GM23338 (cell line): Measurements from ENCODE around the gene HK2. TPM values are rescaled to one million over a fixed set of nuclear protein-coding genes. Genes with fewer than 3 reads are reported as not detected.

Source experiments
- ATAC-seq: fragments of 200-7000 bp; cut with Tn5 transposase; 3 replicates; pipeline ENCODE4 v1.9.1; 2020
- DNase-seq: peaks from one replicate; pipeline ENCODE4 v3.0.0-alpha.2; 2015; ENCODE audit warnings: low spot score
- H2AFZ ChIP-seq: fragments of 200-600 bp; sonication (generic); 2 replicates; pipeline ENCODE4 v1.8.0; 2016; ENCODE audit warnings: antibody characterized with exemption, mild to moderate bottlenecking, moderate library complexity
- H3F3A ChIP-seq: fragments of 200-600 bp; sonication (generic); replicated peaks from 2 replicates; pipeline ENCODE4 v1.8.0; 2017; ENCODE audit warnings: antibody characterized with exemption, mixed run types, low read depth
- H3K27ac ChIP-seq: fragments of 200-600 bp; sonication (generic); 2 replicates; pipeline ENCODE4 v1.6.1; 2016; ENCODE audit warnings: low read depth
- H3K27me3 ChIP-seq: fragments of 200-600 bp; sonication (generic); 2 replicates; pipeline ENCODE4 v1.8.0; 2016; ENCODE audit warnings: mild to moderate bottlenecking, mixed run types, moderate library complexity; ENCODE audit not compliant: insufficient read depth
- H3K36me3 ChIP-seq: fragments of 200-600 bp; sonication (generic); 2 replicates; pipeline ENCODE4 v1.8.0; 2016; ENCODE audit warnings: mild to moderate bottlenecking; ENCODE audit not compliant: insufficient read depth
- H3K4me1 ChIP-seq: fragments of 200-600 bp; sonication (generic); 2 replicates; pipeline ENCODE4 v1.8.0; 2016; ENCODE audit warnings: mild to moderate bottlenecking, moderate library complexity; ENCODE audit not compliant: insufficient read depth
- H3K4me2 ChIP-seq: fragments of 200-600 bp; sonication (generic); 2 replicates; pipeline ENCODE4 v1.7.1; 2017; ENCODE audit warnings: mixed run types
- H3K4me3 ChIP-seq: fragments of 200-600 bp; sonication (generic); 2 replicates; pipeline ENCODE4 v1.6.1; 2016; ENCODE audit warnings: mixed run types
- H3K79me2 ChIP-seq: fragments of 200-600 bp; sonication (generic); replicated peaks from 2 replicates; pipeline ENCODE4 v1.8.0; 2017; ENCODE audit warnings: mild to moderate bottlenecking; ENCODE audit not compliant: insufficient read depth
- H3K9me2 ChIP-seq: fragments of 200-600 bp; sonication (generic); 2 replicates; pipeline ENCODE4 v1.8.0; 2017; ENCODE audit not compliant: insufficient read depth
- H4K20me1 ChIP-seq: fragments of 200-600 bp; sonication (generic); replicated peaks from 2 replicates; pipeline ENCODE4 v1.8.0; 2017; ENCODE audit warnings: mild to moderate bottlenecking; ENCODE audit not compliant: insufficient read depth
- H3K27ac Mint-ChIP-seq: 2 replicates; pipeline ENCODE4 v1.8.0; 2020; ENCODE audit warnings: inconsistent platforms, mild to moderate bottlenecking, moderate library complexity, mixed read lengths
- H3K27me3 Mint-ChIP-seq: 3 replicates; pipeline ENCODE4 v1.8.0; 2022; ENCODE audit warnings: low read depth, mild to moderate bottlenecking, moderate library complexity, mixed read lengths, inconsistent platforms; ENCODE audit not compliant: insufficient read depth, poor library complexity
- H3K36me3 Mint-ChIP-seq: 3 replicates; pipeline ENCODE4 v1.8.0; 2021; ENCODE audit warnings: low read depth, mild to moderate bottlenecking, inconsistent platforms, moderate library complexity, mixed read lengths
- H3K4me1 Mint-ChIP-seq: 3 replicates; pipeline ENCODE4 v1.8.0; 2020; ENCODE audit warnings: mild to moderate bottlenecking, inconsistent platforms, mixed read lengths
- H3K4me3 Mint-ChIP-seq: 3 replicates; pipeline ENCODE4 v1.8.0; 2021; ENCODE audit warnings: moderate library complexity, mild to moderate bottlenecking, inconsistent platforms, mixed read lengths
- H3K9me3 Mint-ChIP-seq: 3 replicates; pipeline ENCODE4 v1.8.0; 2020; ENCODE audit warnings: moderate library complexity, mild to moderate bottlenecking, inconsistent platforms, mixed read lengths
- CTCF ChIP-seq, 2 experiments: fragments of 200-600 bp in 1 of 2; sonication (generic) in 1 of 2; conservative IDR thresholded peaks; 2 replicates each; pipeline versions ENCODE4 v1.5.1 to v1.6.1; 2016 to 2017; ENCODE audit warnings: antibody characterized with exemption in 2 of 2, low read depth in 2 of 2, mild to moderate bottlenecking in 2 of 2, moderate library complexity in 1 of 2
- ETS1 ChIP-seq: IDR thresholded peaks from 2 replicates; pipeline ENCODE4 v1.6.1; 2016; ENCODE audit warnings: antibody characterized with exemption
- NANOG ChIP-seq: IDR thresholded peaks from 2 replicates; pipeline ENCODE4 v1.6.1; 2016; ENCODE audit warnings: antibody characterized with exemption, borderline replicate concordance
- REST ChIP-seq: IDR thresholded peaks from one replicate; pipeline ENCODE4 v1.6.1; 2018; ENCODE audit warnings: antibody characterized with exemption; ENCODE audit not compliant: unreplicated experiment
- STAT1 ChIP-seq: IDR thresholded peaks from one replicate; pipeline ENCODE4 v1.6.1; 2016; ENCODE audit warnings: antibody characterized with exemption; ENCODE audit not compliant: unreplicated experiment
- ZNF114 ChIP-seq: fragments of 250-450 bp; sonication (Bioruptor Pico); IDR thresholded peaks from 2 replicates; pipeline ENCODE4 v1.5.0; 2020; ENCODE audit warnings: mild to moderate bottlenecking, moderate library complexity
- ZNF331 ChIP-seq: fragments of 250-450 bp; sonication (Bioruptor Pico); IDR thresholded peaks from 2 replicates; pipeline ENCODE4 v1.5.0; 2020; ENCODE audit warnings: low read depth, mild to moderate bottlenecking, moderate library complexity
- polyA plus RNA-seq: library from polyadenylated mRNA; unstranded; fragments of >200 nt; fragmentation: Nextera tagmentation; extraction: Ambion mirVana; gene quantifications from 2 replicates; pipeline ENCODE4 v1.2.1, GENCODE V29; 2016
- total RNA-seq: library from RNA; depleted of rRNA; stranded (reverse); fragments of >200 nt; shearing (Covaris generic); gene quantifications from 2 replicates; pipeline ENCODE4 v1.2.3, GENCODE V29; 2014

HK2 gene
- total and polyA plus RNA-seq, 2 experiments from 2014 or later: 23.2 to 54.7 TPM

GRCh38 chr2:74938264-74938663 is 104.3 kb downstream of the HK2 start (continued):
- TF ChIP-seq ZNF331 (CRISPR knock-in tag): no peak

GRCh38 chr2:74939919-74940812 is 106.2 kb downstream of the HK2 start:
- H3F3A ChIP-seq: no peaks in the 10 kb centered on the region
- Mint-ChIP-seq H3K4me1 (no peaks in the 10 kb centered on the region; the same call in 2 of the 3 replicates), H3K36me3 (no peaks in the 10 kb centered on the region), H3K9me3 (no peaks in the 10 kb centered on the region), H3K27me3 (no peaks in the 10 kb centered on the region), H3K27ac (no peak overlapping the region), H3K4me3 (no peak overlapping the region)
- no peaks in the 10 kb centered on the region for H3K36me3 ChIP-seq
- H3K4me1 ChIP-seq: no peaks in the 10 kb centered on the region
- H3K27me3 ChIP-seq: no peaks in the 10 kb centered on the region
- H4K20me1 ChIP-seq: no peaks in the 10 kb centered on the region
- TF ChIP-seq ETS1 (no peak), NANOG (no peak), ZNF114 (CRISPR knock-in tag) (no peak), ZNF331 (CRISPR knock-in tag) (no peak), CTCF (conservative IDR thresholded peaks at IDR 0.05; ENCODE audit: low read depth in 2 of 2) (no peak), STAT1 (no peak), REST (no peak)
- no peak overlapping the region for H3K4me2 ChIP-seq
- H3K79me2 ChIP-seq: no peaks in the 10 kb centered on the region
- no peak for ATAC-seq
- H3K27ac ChIP-seq: no peak overlapping the region
- H2AFZ ChIP-seq: no peak overlapping the region
- DNase-seq: no peak
- H3K9me2 ChIP-seq: no peaks in the 10 kb centered on the region
- H3K4me3 ChIP-seq: no peak overlapping the region
